Neuron (in vitro differentiated cells): Measurements from ENCODE around the gene PCDHB8.
"Not testable (repeated sequence)": the region's sequence is repeated elsewhere in the genome, so short reads cannot be mapped to it uniquely, and the experiment has no call there.

ENCODE experiments used
- H2AFZ ChIP-seq: one replicate; pipeline ENCODE4 v1.6.1; 2013; ENCODE audit warnings: low read depth, mild to moderate bottlenecking, inconsistent platforms, low read length, moderate library complexity
- H3K27me3 ChIP-seq: one replicate; pipeline ENCODE4 v1.6.1; 2013; ENCODE audit warnings: low read length; ENCODE audit not compliant: insufficient read depth
- H3K36me3 ChIP-seq: one replicate; pipeline ENCODE4 v1.6.1; 2013; ENCODE audit warnings: low read length; ENCODE audit not compliant: insufficient read depth
- H3K4me1 ChIP-seq: one replicate; pipeline ENCODE4 v1.6.1; 2013; ENCODE audit warnings: low read length; ENCODE audit not compliant: insufficient read depth
- H3K4me3 ChIP-seq: 2 replicates; pipeline ENCODE4 v1.5.1; 2013; ENCODE audit warnings: mild to moderate bottlenecking, low read length, moderate library complexity
- H3K9me3 ChIP-seq: one replicate; pipeline ENCODE4 v1.6.1; 2013; ENCODE audit warnings: low read length

Gene PCDHB8

DNA sequence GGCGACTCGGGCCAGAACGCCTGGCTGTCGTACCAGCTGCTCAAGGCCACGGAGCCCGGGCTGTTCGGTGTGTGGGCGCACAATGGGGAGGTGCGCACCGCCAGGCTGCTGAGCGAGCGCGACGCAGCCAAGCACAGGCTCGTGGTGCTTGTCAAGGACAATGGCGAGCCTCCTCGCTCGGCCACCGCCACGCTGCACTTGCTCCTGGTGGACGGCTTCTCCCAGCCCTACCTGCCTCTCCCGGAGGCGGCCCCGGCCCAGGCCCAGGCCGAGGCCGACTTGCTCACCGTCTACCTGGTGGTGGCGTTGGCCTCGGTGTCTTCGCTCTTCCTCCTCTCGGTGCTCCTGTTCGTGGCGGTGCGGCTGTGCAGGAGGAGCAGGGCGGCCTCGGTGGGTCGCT, 16.7 kb downstream of the PCDHB8 start:
- peaks cover 20% of the 10 kb centered on the region for H3K9me3 ChIP-seq
- H3K4me3 ChIP-seq, result not testable (repeated sequence)

GRCh38 chr5:141196363-141196762, 18.8 kb downstream of the PCDHB8 start:
- Histone ChIP-seq H3K4me3 (no peak overlapping the region), H3K27me3 (no peaks in the 10 kb centered on the region), H3K4me1 (no peaks in the 10 kb centered on the region), H2AFZ (no peak overlapping the region), H3K9me3 (peaks cover 34% of the 10 kb centered on the region), H3K36me3 (peaks cover 3% of the 10 kb centered on the region)

More for the DNA sequence above, 16.7 kb downstream of the PCDHB8 start:
- H3K27me3 ChIP-seq, H2AFZ ChIP-seq, H3K36me3 ChIP-seq, H3K4me1 ChIP-seq: not testable (repeated sequence)

- Histone ChIP-seq H2AFZ (peak within 1 kb of the TSS; percentile 3), H3K4me3 (peak within 1 kb of the TSS; percentile 39), H3K36me3 (peaks cover 3% of the 10 kb centered on the region), H3K4me1 (no peaks in the 10 kb centered on the region), H3K27me3 (no peaks in the 10 kb centered on the region), H3K9me3 (peaks cover 34% of the 10 kb centered on the region)
Observed at GRCh38 chr5:141199359-141200235, 22.0 kb downstream of the PCDHB8 start, which contains the start of gene PCDHB11. Gene PCDHB11 (plus strand): TSS chr5:141199627. CDS start chr5:141199775, 148 bp downstream.

DNA sequence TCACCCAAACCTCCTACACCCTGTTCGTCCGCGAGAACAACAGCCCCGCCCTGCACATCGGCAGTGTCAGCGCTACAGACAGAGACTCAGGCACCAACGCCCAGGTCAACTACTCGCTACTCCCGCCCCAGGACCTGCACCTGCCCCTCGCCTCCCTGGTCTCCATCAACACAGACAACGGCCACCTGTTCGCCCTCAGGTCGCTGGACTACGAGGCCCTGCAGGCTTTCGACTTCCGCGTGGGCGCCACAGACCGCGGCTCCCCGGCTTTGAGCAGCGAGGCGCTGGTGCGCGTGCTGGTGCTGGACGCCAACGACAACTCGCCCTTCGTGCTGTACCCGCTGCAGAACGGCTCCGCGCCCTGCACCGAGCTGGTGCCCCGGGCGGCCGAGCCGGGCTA, 23.5 kb downstream of the PCDHB8 start:
- peaks cover 34% of the 10 kb centered on the region for H3K9me3 ChIP-seq
- not testable (repeated sequence) for H3K27me3 ChIP-seq, H2AFZ ChIP-seq, H3K36me3 ChIP-seq, H3K4me3 ChIP-seq, H3K4me1 ChIP-seq

- not testable (repeated sequence) for H3K4me1 ChIP-seq, H3K27me3 ChIP-seq, H2AFZ ChIP-seq, H3K4me3 ChIP-seq, H3K36me3 ChIP-seq
- peaks cover 35% of the 10 kb centered on the region for H3K9me3 ChIP-seq
Observed at GRCh38 chr5:141201646-141202045, 24.1 kb downstream of the PCDHB8 start.

- Histone ChIP-seq H3K9me3 (peaks cover 22% of the 10 kb centered on the region), H3K4me3 (no peak within 1 kb of the TSS), H3K4me1 (no peaks in the 10 kb centered on the region), H2AFZ (no peak within 1 kb of the TSS), H3K27me3 (no peaks in the 10 kb centered on the region), H3K36me3 (peaks cover 5% of the 10 kb centered on the region)
Observed at GRCh38 chr5:141208478-141208877, 30.9 kb downstream of the PCDHB8 start, which contains the start of gene PCDHB12. Gene PCDHB12 (plus strand): TSS chr5:141208719. CDS start chr5:141208908, 189 bp downstream.

DNA sequence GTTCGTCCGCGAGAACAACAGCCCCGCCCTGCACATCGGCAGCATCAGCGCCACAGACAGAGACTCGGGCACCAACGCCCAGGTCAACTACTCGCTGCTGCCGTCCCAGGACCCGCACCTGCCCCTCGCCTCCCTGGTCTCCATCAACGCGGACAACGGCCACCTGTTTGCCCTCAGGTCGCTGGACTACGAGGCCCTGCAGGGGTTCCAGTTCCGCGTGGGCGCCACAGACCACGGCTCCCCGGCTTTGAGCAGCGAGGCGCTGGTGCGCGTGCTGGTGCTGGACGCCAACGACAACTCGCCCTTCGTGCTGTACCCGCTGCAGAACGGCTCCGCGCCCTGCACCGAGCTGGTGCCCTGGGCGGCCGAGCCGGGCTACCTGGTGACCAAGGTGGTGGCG, 32.7 kb downstream of the PCDHB8 start:
- H3K36me3 ChIP-seq, H3K4me1 ChIP-seq, H2AFZ ChIP-seq, H3K4me3 ChIP-seq, H3K27me3 ChIP-seq: not testable (repeated sequence)
- H3K9me3 ChIP-seq, result peaks cover 25% of the 10 kb centered on the region

GRCh38 chr5:141210849-141211248, 33.3 kb downstream of the PCDHB8 start:
- H3K4me1 ChIP-seq, result not testable (repeated sequence)
- H3K9me3 ChIP-seq, result peaks cover 25% of the 10 kb centered on the region

GRCh38 chr5:141213656-141214339, 36.2 kb downstream of the PCDHB8 start, which contains the start of gene PCDHB13:
Gene PCDHB13 (plus strand): TSS chr5:141213919. CDS start chr5:141214124, 205 bp downstream.
- not testable (repeated sequence) for H3K4me3 ChIP-seq

More at GRCh38 chr5:141210849-141211248, 33.3 kb downstream of the PCDHB8 start:
- H3K36me3 ChIP-seq, H3K4me3 ChIP-seq, H3K27me3 ChIP-seq, H2AFZ ChIP-seq: not testable (repeated sequence)

DNA sequence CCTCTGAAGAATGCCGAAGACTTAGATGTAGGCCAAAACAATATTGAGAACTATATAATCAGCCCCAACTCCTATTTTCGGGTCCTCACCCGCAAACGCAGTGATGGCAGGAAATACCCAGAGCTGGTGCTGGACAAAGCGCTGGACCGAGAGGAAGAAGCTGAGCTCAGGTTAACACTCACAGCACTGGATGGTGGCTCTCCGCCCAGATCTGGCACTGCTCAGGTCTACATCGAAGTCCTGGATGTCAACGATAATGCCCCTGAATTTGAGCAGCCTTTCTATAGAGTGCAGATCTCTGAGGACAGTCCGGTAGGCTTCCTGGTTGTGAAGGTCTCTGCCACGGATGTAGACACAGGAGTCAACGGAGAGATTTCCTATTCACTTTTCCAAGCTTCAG, 37.0 kb downstream of the PCDHB8 start:
- H3K36me3 ChIP-seq, H3K27me3 ChIP-seq, H3K4me1 ChIP-seq, H2AFZ ChIP-seq, H3K4me3 ChIP-seq: not testable (repeated sequence)
- peaks cover 14% of the 10 kb centered on the region for H3K9me3 ChIP-seq

More at GRCh38 chr5:141213656-141214339, 36.2 kb downstream of the PCDHB8 start, which contains the start of gene PCDHB13:
- H3K36me3 ChIP-seq, H3K4me1 ChIP-seq, H2AFZ ChIP-seq, H3K27me3 ChIP-seq: not testable (repeated sequence)
- H3K9me3 ChIP-seq, result peaks cover 19% of the 10 kb centered on the region

DNA sequence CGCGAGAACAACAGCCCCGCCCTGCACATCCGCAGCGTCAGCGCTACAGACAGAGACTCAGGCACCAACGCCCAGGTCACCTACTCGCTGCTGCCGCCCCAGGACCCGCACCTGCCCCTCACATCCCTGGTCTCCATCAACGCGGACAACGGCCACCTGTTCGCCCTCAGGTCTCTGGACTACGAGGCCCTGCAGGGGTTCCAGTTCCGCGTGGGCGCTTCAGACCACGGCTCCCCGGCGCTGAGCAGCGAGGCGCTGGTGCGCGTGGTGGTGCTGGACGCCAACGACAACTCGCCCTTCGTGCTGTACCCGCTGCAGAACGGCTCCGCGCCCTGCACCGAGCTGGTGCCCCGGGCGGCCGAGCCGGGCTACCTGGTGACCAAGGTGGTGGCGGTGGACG, 37.9 kb downstream of the PCDHB8 start:
- H2AFZ ChIP-seq, H3K36me3 ChIP-seq, H3K27me3 ChIP-seq, H3K4me3 ChIP-seq, H3K4me1 ChIP-seq: not testable (repeated sequence)
- peaks cover 10% of the 10 kb centered on the region for H3K9me3 ChIP-seq

GRCh38 chr5:141216035-141216434, 38.4 kb downstream of the PCDHB8 start:
- not testable (repeated sequence) for H3K36me3 ChIP-seq, H3K9me3 ChIP-seq, H3K27me3 ChIP-seq, H3K4me3 ChIP-seq, H2AFZ ChIP-seq, H3K4me1 ChIP-seq

DNA sequence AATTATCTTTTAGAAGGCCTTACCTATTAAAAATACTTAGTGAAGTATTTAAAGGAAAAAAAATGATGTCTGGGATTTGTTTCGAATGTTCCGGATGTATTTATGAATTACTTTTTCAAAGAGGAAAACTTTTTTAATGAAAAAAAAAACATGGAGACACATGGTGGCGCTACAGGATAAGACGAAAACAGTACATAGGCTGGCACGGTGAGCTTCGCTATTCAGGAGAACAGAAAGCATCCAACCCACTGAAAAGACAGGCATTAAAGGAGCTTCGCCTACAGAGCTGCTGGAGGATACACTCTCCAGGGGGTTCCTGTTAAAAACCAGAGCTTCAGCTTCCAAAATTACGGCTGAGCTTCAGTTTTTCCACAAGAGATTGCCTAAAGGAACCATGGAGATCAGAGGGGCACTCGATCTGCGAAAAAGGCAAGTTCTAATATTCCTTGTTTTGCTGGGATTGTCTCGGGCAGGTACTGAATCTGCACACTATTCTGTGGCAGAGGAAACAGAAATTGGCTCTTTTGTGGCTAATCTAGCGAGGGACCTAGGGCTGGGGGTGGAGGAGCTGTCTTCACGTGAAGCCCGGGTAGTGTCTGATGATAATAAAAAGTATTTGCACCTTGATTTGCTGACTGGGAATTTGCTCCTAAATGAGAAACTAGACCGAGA, 45.7 kb downstream of the PCDHB8 start, which contains the start of gene PCDHB14:
TSS of gene PCDHB14 (plus strand) at position 232 of the 672 bp plus-strand sequence. CDS start at position 395, 163 bp downstream.
- Histone ChIP-seq H3K9me3 (peaks cover 8% of the 10 kb centered on the region), H3K36me3 (no peaks in the 10 kb centered on the region), H3K27me3 (no peaks in the 10 kb centered on the region), H3K4me3 (peak within 1 kb of the TSS; percentile 33), H3K4me1 (no peaks in the 10 kb centered on the region), H2AFZ (no peak within 1 kb of the TSS)
